ENCODE data around the gene PILRA.
"Not testable (repeated sequence)": the region's sequence is repeated elsewhere in the genome, so short reads cannot be mapped to it uniquely, and the experiment has no call there.

GRCh38 chr7:100363797-100364196, 9.5 kb upstream of the PILRA start:
- not testable (repeated sequence) for TF ChIP-seq CTCF (IDR thresholded peaks at IDR 0.05); EZH2 (IDR thresholded peaks at IDR 0.05; ENCODE audit: borderline replicate concordance, insufficient read depth, low read depth, low read length, poor library complexity, severe bottlenecking)

All from B cell (primary cell).